Left ventricle myocardium superior (tissue), 1 donor: ENCODE results near the gene THUMPD3. TPM values are rescaled to one million over a fixed set of nuclear protein-coding genes. Genes with fewer than 3 reads are reported as not detected.
A peak's percentile ranks its signal among the peaks of the same experiment; 100 is the strongest.

ENCODE experiments used
- ATAC-seq: fragments of 200-7000 bp; cut with Tn5 transposase; one replicate; pipeline ENCODE4 v1.9.1; 2020; ENCODE audit warnings: mild to moderate bottlenecking, moderate library complexity
- DNase-seq: peaks from one replicate; pipeline ENCODE4 v3.0.0-alpha.2; 2020
- intact Hi-C: fragments of 100-400 bp; cut with micrococcal nuclease; formaldehyde crosslinking; loops from one replicate; pipeline ENCODE4 v1.11.0; 2022
- total RNA-seq: library from RNA; stranded (reverse); fragmentation: NEBNext Ultra II Directional; extraction: Animal tissue kit (Norgen Biotek cat#: 25700); gene quantifications from one replicate; pipeline ENCODE4 v1.2.1, GENCODE V29; 2021
- donor health status: DM: no; HTN: yes; CAD: no; lungs with severe emphysema.

THUMPD3 gene
- total RNA-seq, 1 donor from 2014 or later = 58.6 TPM

GRCh38 chr3:9349321-9350117, 13.3 kb upstream of the THUMPD3 start:
- DNase-seq (no peak), ATAC-seq (no peak)
- intact Hi-C loops = no loop called here

GRCh38 chr3:9351709-9352126, 11.1 kb upstream of the THUMPD3 start:
- no peak for DNase-seq
- intact Hi-C loops = no loop called here
- no peak for ATAC-seq

- ATAC-seq = peak; percentile 84
- intact Hi-C loops = no loop called here
- DNase-seq = peak; percentile 70
Measured at GRCh38 chr3:9352917-9353752, 9.7 kb upstream of the THUMPD3 start.

GRCh38 chr3:9361691-9362388, 1.0 kb upstream of the THUMPD3 start:
- intact Hi-C loops = no loop called here
- no peak for DNase-seq
- no peak for ATAC-seq

- DNase-seq = no peak
- ATAC-seq = no peak
- intact Hi-C loops = no loop called here
Measured at GRCh38 chr3:9369508-9369907, 6.7 kb downstream of the THUMPD3 start.

GRCh38 chr3:9373465-9373864, 10.6 kb downstream of the THUMPD3 start:
- DNase-seq (no peak), ATAC-seq (no peak)
- intact Hi-C loops = no loop called here

GRCh38 chr3:9377981-9378380, 15.1 kb downstream of the THUMPD3 start:
- intact Hi-C loops = no loop called here
- DNase-seq = no peak
- ATAC-seq = no peak

- intact Hi-C loops = no loop called here
- no peak for DNase-seq
- ATAC-seq = peak; percentile 58
Measured at GRCh38 chr3:9379327-9379726, 16.5 kb downstream of the THUMPD3 start.

GRCh38 chr3:9380014-9380413, 17.2 kb downstream of the THUMPD3 start:
- DNase-seq (no peak), ATAC-seq (no peak)
- intact Hi-C loops = loop anchor here (10.0 kb wide), 1 partner anchor 85 kb away; no protein-coding TSS in a partner anchor

- DNase-seq (no peak), ATAC-seq (no peak)
- intact Hi-C loops = loop anchor here (10.0 kb wide), 1 partner anchor 81 kb away; no protein-coding TSS in a partner anchor
Measured at GRCh38 chr3:9384141-9384828, 21.4 kb downstream of the THUMPD3 start.

- no peak for DNase-seq
- no peak for ATAC-seq
- intact Hi-C loops = loop anchor here (10.0 kb wide), 1 partner anchor 79 kb away; no protein-coding TSS in a partner anchor
Measured at GRCh38 chr3:9385187-9386077, 22.6 kb downstream of the THUMPD3 start.

- ATAC-seq (no peak), DNase-seq (no peak)
- intact Hi-C loops = loop anchor here (10.0 kb wide), 1 partner anchor 79 kb away; no protein-coding TSS in a partner anchor
Measured at GRCh38 chr3:9386078-9386459, 23.2 kb downstream of the THUMPD3 start.

GRCh38 chr3:9386501-9387321, 23.9 kb downstream of the THUMPD3 start:
- intact Hi-C loops = loop anchor here (10.0 kb wide), 1 partner anchor 78 kb away; no protein-coding TSS in a partner anchor
- no peak for ATAC-seq
- DNase-seq = no peak

- ATAC-seq (no peak), DNase-seq (no peak)
- intact Hi-C loops = loop anchor here (10.0 kb wide), 1 partner anchor 78 kb away; no protein-coding TSS in a partner anchor
Measured at GRCh38 chr3:9387322-9387655, 24.4 kb downstream of the THUMPD3 start.

- no peak for DNase-seq
- no peak for ATAC-seq
- intact Hi-C loops = loop anchor here (10.0 kb wide), 1 partner anchor 77 kb away; no protein-coding TSS in a partner anchor
Measured at GRCh38 chr3:9388142-9388541, 25.3 kb downstream of the THUMPD3 start.

- ATAC-seq = no peak
- no peak for DNase-seq
- intact Hi-C loops = loop anchor here (10.0 kb wide), 1 partner anchor 76 kb away; no protein-coding TSS in a partner anchor
Measured at GRCh38 chr3:9388562-9389272, 25.9 kb downstream of the THUMPD3 start.
